HG03558 (cell line): ENCODE results near the gene PRKN.
A peak's percentile ranks its signal among the peaks of the same experiment; 100 is the strongest.

ENCODE experiments used
- ATAC-seq: cut with Tn5 transposase; IDR thresholded peaks from one replicate; pipeline ENCODE4 v1.9.1; 2021; ENCODE audit warnings: moderate number of reproducible peaks; ENCODE audit not compliant: unreplicated experiment; ENCODE audit errors: extremely low read depth

PRKN gene

DNA sequence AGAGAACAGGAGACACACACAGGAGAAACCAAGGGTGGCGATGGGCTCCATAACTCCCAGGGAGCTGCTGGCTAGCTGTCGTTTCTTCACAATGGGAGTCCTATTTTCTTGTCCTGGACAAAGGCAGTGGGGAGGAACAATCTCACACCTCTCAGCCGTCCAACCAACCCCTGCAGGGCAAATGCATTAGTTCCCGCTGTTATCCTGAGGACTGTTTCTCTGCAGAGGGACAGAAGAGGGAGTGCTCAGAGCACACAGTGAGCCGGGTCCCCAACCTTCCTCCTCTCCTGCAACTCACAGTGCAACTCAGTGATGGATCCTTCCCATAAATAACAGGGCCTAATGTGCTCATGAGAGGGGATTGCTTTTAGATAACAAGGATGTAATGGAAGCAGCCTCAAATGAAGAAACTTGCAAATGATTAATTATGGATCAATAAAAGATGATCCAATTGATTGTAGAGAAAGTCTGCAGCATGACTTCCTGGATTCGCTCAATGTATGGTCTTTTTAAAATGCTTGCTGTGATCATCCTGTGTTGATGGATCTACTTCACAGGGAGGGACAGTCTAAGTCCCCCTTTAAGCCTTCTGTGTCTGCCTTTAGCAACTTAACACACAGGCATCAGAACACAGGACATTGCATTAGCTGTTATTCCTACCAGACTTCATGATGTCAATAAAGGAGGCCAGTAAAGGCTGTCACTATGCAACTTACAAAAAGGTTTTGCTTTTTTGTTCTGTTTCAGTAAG, 1000.3 kb downstream of the PRKN start:
- no peak for ATAC-seq

DNA sequence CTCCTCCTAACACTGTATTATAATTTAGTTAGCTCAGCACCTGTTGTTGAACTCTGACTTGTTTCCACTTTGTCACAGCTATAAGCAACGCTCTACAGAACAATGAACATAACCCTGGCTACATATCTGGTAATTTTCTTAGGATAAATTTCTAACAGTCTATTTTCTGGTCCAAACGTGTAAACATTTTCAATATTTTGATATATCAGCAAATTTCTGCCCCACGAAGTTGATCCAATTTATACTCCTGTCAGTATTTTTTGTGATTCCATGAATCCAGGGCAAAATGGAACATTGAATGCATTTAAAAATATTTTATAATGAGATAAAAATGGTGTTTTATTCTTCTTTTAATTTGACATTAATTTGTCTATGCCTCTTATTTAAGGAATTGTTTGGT, 1005.2 kb downstream of the PRKN start:
- no peak for ATAC-seq

- ATAC-seq = no peak
These were observed 1006.1 kb downstream of the PRKN start for GRCh38 chr6:161721511-161721910.

- no peak for ATAC-seq
These were observed 1011.4 kb downstream of the PRKN start for GRCh38 chr6:161716176-161716575.

DNA sequence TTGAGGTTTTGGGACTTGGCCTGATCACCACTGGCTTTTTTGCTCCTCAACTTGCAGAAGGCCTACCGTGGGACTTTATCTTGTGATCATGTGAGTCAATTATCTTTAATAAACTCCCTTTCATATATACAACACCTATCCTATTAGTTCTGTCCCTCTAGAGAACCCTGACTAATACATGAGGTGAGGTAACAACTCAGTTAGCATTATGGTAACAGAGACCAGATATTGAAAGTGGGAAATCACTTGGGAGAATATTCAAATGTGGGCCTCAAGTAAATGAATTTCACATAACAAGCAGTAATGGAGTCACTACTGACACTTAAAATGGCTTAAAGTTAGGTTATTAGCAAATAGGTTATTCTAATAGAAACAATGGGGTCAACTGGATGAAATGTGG, 1015.6 kb downstream of the PRKN start:
- no peak for ATAC-seq

- no peak for ATAC-seq
These were observed 1016.1 kb downstream of the PRKN start for GRCh38 chr6:161711515-161711914.

GRCh38 chr6:161710698-161711097, 1016.9 kb downstream of the PRKN start:
- no peak for ATAC-seq

DNA sequence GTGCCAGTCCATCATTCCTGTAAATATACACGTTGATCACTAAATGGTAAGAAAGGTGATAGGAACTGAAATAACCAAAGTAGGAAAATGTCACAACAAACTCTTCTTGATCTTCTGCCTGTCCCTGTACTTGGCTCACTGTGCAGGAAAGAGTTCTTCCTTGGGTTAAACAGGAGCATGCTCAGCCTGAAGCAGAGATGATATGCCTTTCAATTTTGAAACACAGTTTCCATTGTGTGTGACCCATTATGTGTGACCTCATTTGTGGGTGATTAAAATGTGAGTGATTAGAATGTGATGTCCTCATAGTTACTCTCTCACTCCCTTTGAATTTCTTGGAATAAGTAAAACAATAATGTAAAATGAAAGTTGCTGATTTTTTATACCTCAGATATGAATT, 1026.5 kb downstream of the PRKN start:
- ATAC-seq = no peak

DNA sequence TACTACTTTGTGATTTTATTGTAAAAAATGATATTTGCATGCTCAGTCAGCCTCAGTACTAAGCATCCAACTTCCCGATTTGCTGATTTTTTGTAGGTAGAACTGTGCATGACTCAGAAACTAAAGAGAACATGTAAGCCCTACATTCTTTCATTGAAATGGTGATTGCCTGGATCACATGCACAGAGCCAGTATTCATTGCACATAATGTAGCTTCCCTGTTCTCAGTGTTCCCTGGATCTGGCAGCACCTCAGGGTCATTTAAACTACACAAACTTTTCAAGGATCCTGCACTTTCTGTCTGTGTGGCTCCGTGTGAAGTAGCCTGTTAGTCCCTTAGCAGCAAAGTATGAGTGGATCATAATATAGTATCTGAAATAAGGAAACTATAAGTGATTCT, 1030.8 kb downstream of the PRKN start:
- ATAC-seq = no peak

GRCh38 chr6:161694995-161695394, 1032.6 kb downstream of the PRKN start:
- ATAC-seq = no peak

GRCh38 chr6:161686655-161687054, 1040.9 kb downstream of the PRKN start:
- no peak for ATAC-seq

DNA sequence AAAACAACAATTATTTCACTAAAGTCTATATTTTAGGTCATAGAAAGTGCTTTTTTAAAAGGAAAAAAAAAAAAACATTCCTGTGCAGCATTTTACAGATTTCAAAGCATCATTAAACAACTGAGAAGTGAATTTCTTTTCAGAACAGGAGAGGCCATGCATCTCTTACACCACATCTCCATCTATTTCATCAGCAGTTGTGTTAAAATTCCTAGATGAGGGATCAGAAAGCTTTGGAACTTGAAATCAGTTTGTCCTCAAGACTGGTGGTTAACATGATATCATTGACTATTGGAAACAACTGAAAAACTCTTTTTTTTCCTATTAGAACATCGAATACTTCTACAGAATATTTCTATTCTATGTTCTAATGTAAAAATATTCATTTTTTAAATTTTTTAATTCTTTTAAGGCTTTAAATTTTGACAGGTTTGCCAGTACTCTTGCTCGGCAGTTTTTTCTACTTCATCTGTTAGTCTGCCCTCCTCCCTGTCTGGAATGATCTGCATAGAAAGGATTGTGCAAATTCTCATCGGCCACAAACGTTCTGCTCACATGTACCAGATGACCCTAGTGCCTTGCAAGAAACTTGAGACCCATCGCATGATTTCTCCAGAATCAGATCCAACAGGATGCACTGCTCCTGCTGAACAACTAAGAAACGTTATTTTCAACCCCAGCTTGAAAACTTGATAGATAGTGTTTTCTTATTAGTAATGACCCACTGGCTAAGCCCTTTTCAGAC, 1042.7 kb downstream of the PRKN start:
- no peak for ATAC-seq

- no peak for ATAC-seq
These were observed 1044.2 kb downstream of the PRKN start for GRCh38 chr6:161683400-161683799.

- ATAC-seq = no peak
These were observed 1044.6 kb downstream of the PRKN start for GRCh38 chr6:161682982-161683381.

DNA sequence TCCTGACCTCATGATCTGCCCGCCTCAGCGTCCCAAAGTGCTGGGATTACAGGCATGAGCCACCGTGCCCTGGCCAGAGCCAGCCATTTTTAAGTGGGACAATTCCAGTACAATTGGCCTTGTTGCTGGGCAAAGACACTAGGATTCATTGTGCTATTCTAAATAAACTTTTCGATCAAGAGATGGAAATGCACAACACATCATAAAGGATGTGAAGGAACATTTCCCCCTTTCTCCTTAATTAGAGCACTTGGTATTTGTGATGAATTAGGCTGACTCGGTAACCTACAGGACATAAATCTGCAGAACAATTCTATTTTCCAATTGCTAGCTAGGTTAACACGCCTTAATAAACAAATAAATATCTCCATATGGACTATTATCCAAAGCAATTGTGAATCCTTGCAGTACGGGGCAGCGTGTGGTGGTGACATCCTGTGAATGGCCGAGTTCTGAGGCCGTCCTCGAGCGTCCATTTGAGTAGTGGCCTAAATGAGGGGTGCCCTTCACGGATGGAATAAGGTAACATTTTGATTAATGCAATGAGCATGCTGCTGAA, 1047.5 kb downstream of the PRKN start:
- ATAC-seq = no peak

DNA sequence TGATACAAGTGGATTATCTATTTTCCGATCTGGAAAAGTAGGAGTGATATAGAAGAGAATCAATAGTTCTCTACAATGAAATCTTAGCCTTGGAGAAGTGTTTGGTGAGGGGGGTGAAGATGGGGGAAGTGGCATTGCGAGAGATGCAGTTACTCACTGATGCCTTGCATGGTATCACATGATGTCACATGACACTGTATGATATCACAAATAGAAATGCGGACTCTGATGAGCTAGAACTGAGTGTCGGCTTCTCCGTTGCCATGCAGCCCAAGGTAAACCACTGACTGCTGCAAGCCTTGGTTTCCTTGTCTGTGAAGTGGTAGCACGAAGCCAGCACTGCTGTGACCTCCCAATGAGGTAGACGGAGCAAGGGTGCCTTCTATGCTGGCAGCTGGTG, 1050.4 kb downstream of the PRKN start:
- ATAC-seq = no peak

GRCh38 chr6:161676586-161676985, 1051.0 kb downstream of the PRKN start:
- peak; percentile 41 for ATAC-seq

GRCh38 chr6:161674930-161675682, 1052.5 kb downstream of the PRKN start:
- no peak for ATAC-seq

DNA sequence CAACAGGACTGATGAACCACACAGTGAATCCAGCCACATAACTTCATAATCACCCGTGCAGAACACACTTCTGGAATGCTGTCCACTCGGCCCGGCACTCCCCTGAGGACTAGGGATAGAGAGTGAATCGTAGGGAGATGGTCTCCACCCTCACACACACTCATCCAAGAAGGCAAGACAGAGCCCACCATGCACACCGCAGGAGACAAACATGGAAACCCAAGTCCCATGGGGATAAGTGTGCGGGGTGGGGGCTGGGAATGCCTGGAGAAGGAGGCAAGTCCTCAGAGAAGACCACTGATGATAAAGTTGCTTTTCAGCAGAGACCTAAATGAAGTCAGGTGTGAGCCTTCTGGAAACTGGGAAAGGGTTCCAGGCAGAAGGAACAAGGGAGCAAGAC, 1054.5 kb downstream of the PRKN start:
- ATAC-seq = no peak

DNA sequence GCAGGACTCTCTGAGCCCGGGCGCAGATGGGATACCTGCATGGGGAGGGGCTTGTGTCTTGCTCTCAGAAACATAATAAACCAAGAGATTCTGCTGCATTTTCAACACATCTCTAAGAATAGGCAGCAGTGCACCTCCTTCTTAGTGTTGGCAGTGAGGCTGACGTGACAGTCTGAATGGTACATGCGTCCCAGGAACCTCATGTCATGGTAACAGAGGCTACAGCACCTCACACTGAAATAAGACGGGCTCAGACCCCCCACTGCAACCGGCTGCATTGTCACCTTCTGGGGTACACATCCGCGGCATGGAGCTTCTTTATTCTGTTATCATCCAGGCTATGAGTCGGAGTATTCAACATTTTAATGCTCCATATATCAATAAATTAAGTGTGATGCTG, 1056.4 kb downstream of the PRKN start:
- no peak for ATAC-seq

- no peak for ATAC-seq
These were observed 1058.9 kb downstream of the PRKN start for GRCh38 chr6:161668665-161669064.
